Measurements from ENCODE around the gene GMDS.
"Not testable (repeated sequence)": the region's sequence is repeated elsewhere in the genome, so short reads cannot be mapped to it uniquely, and the experiment has no call there.

GMDS gene

GRCh38 chr6:1714654-1715053 is 530.8 kb downstream of the GMDS start:
- no peak for DNase-seq (ENCODE audit: low read depth in 3 of 3)

GRCh38 chr6:1713016-1713600 is 532.3 kb downstream of the GMDS start:
- no peak for DNase-seq (ENCODE audit: low read depth in 3 of 3)

- no peak for DNase-seq (ENCODE audit: low read depth in 3 of 3)
These were observed 533.0 kb downstream of the GMDS start for GRCh38 chr6:1712451-1712850.

- DNase-seq (ENCODE audit: low read depth in 3 of 3): no peak
These were observed 534.3 kb downstream of the GMDS start for GRCh38 chr6:1711136-1711535.

- DNase-seq (ENCODE audit: low read depth in 3 of 3): no peak
These were observed 536.2 kb downstream of the GMDS start for GRCh38 chr6:1709234-1709641.

DNA sequence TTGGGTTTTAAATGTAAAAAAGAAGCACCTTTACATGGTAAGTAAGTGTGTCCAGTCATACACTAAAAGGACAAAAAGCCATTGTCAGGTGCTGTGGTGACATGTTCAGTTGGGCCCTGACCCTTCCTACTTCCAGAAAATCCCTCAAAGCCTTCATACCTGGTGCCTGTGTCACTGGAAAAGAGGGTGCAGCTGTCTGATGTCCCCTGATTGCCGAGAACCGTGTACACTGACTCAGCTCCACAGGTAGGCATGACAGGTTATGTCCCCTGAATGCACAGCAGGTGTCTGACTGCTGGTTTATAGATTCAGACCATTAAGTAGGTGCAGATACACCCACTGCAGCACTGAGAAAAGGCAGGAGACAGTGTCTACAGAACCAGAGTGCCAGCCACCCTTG is 536.6 kb downstream of the GMDS start:
- DNase-seq (ENCODE audit: low read depth in 3 of 3): no peak

DNA sequence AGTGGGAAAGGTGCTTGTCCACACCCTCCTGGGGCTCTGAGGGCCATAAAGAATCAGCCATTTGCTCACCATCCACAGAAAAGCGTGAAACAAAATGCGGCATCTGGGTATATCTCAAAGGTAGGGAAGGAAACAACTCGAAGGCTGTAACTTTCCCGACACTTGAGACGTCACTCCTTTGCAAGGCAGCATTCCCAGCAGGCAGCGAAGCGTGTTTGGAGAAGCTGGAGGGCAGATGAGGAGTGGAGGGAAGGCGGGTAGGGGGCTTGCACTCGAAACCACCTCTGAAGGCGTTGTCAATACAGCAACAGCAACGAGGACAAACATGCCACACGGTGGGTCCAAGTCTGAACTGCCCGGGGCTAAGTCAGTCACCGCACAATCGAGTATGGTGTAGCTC is 537.3 kb downstream of the GMDS start:
- DNase-seq (ENCODE audit: low read depth in 3 of 3): no peak

DNA sequence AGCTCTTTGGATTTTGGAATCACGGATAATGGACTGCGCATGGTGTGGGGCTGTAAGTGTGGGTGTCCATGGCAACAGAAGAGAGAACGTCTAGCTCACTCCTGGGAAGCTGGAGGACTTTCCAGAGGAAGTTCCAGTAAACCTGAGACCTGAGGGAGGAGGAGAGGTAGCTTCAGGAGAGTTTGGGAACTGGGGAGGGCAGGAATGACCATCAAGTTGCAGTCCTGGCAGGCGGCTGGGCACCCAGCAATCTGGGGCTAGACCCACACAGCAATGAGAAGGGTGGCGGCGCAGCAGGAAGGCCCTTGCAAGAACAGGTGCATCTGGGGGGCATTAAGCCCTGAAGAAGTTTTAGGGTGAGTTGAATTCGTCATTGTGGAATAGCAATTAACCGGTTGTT is 539.8 kb downstream of the GMDS start:
- no peak for DNase-seq (ENCODE audit: low read depth in 3 of 3)

DNA sequence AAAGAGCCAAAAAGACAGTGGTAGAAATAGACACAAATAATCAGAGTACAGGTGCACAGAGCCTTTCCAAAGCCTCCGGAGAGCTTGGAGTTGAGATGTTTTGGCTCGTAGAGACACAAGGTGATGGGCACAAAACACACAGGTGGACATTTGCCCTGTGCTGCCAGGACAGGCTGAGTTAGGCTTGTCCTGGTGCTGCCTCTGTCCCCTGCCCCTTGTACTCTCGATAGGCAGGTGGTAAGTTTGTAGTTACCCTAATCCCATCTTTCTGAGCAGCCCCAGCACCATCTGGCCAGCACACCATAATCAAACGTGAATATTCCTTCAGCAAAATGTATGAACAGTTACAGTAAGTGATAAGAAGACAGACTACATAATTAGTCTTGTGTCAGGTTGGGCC is 540.2 kb downstream of the GMDS start:
- no peak for DNase-seq (ENCODE audit: low read depth in 3 of 3)

GRCh38 chr6:1704711-1705110 is 540.7 kb downstream of the GMDS start:
- DNase-seq (ENCODE audit: low read depth in 3 of 3): no peak

- DNase-seq (ENCODE audit: low read depth in 3 of 3): no peak
These were observed 541.5 kb downstream of the GMDS start for GRCh38 chr6:1703923-1704322.

- no peak for DNase-seq (ENCODE audit: low read depth in 3 of 3)
These were observed 542.1 kb downstream of the GMDS start for GRCh38 chr6:1703091-1703855.

DNA sequence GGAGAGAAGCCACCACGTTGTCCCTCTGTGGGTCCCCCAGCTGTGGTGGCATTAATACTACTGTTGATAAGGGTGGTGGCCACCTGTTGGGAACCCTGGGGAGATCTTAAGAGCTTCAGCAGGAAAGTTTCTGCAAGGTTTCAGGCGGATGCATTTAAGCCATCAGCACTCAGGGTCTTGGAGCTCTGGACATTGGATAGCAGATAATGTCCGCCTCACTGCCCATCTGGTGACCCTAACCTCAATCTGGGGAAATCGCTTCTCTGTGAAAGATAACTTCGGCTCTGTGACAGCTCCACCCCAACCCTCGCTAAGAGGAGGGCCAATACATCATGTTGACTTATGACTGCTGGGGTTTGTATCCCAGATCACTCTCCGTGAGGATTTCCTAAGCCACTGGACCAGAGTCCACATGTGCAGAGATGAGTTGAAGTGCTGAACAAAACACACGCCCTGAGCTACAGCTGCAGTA is 542.8 kb downstream of the GMDS start:
- DNase-seq (ENCODE audit: low read depth in 3 of 3): no peak

DNA sequence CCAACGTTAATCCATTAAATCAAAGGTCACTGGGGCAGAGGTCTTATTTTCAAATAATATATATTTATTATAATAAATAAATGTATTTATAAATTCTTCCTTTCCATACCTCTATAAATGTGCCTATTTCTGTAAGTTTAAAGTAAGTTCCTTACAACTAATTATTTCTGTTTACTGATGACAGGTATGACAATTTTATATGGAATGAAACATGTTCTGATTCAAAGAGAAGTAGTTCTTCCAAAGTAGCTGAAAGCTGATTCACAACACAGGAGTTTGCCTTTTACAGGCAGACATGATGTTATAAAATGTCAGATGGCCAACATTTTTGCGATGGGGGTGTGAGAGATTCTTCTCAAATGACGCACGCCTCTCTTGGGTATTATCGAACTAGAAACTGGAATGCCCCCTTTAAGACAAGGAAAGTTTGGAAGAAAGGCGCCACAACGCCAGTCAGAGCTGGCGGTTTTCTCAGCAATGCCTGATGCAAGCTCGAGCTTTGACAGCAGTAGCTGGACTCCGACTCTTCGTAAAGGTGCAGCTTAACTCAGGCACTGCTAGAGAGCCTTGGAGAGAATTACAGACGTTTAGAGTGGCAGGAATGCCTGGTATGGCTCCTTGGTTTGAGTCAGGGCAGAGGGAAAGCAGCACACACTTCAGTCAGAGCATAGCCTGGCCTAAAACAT is 543.6 kb downstream of the GMDS start:
- no peak for DNase-seq (ENCODE audit: low read depth in 3 of 3)

GRCh38 chr6:1700278-1700967 is 545.0 kb downstream of the GMDS start:
- no peak for DNase-seq (ENCODE audit: low read depth in 3 of 3)

DNA sequence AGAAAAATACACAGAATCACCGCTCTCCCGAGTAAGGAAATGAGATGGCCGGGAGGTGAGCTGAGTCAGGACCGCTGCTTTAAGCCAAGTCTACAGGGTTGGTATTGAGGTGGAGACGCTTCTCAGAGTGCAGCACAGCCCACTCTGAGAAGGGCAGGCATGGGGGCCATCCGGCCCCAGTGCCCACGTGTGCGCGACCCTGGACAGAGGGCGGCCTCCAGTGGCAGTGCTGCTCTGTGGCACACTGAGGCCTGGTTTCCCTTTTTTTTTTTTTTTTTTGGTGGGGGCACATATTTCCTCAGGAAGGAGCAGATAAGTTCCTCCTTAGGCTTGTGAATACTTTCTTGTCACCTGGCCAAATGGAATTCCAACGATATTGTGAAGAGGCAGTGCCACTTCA is 546.9 kb downstream of the GMDS start:
- no peak for DNase-seq (ENCODE audit: low read depth in 3 of 3)

DNA sequence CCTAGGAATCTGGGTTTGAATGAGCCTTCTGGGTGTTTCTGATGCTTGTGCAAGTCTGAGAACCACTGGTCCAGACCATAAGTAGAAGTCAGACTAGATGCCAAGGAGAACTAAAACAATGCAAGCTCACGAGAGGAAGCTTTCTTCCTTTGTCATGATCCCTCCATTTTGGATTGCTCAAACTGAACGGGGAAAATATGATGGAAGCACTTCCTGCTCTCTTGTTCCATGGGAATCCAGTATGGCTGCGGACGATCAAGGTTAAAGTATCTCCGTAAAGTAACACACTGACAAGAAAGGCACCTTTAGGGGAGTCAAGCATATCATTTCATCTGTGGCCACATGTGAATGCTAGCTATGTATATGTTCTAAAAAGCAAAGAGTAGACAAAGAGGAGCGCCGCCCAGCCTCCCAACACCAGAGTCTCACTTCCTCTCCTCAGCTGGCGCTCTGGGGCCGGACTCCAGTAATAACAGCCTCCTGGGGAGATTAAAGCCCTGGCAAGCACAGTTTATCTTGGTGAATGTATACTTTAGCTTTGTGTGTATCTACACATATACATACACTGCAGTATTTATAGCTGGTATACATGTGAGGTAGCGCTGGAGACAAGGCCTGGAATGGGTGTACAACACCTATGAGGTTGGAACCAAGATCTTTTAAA is 547.6 kb downstream of the GMDS start:
- DNase-seq (ENCODE audit: low read depth in 3 of 3): no peak

GRCh38 chr6:1696463-1696850 is 548.9 kb downstream of the GMDS start:
- no peak for DNase-seq (ENCODE audit: low read depth in 3 of 3)

GRCh38 chr6:1695546-1696462 is 549.6 kb downstream of the GMDS start:
- DNase-seq (ENCODE audit: low read depth in 3 of 3): no peak

DNA sequence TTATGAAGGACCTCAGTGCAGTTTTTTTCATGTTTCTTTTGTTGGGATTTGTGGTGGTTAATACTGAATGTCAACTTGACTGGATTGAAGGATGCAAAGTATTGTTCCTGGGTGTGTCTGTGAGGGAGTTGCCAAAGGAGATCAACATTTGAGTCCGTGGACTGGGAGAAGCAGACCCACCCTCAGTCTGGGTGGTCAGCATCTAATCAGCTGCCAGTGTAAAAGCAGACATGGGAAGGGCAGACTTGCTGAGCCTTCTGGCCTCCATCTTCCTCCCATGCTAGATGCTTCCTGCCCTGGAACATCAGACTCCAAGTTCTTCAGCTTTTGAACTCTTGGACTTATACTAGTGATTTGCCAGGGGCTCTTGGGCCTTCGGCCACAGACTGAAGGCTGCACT is 553.6 kb downstream of the GMDS start:
- DNase-seq (ENCODE audit: low read depth in 3 of 3): not testable (repeated sequence)

GRCh38 chr6:1690656-1691055 is 554.7 kb downstream of the GMDS start:
- DNase-seq (ENCODE audit: low read depth in 3 of 3): not testable (repeated sequence)
